SHP77 treated with DMSO at 0.1 percent for 48 hours (cell line): ENCODE data around the gene MLH1.
"Not testable (repeated sequence)": the region's sequence is repeated elsewhere in the genome, so short reads cannot be mapped to it uniquely, and the experiment has no call there.

ENCODE experiments used
- DNase-seq: peaks from one replicate; lab custom pipeline; 2025; lab: John Stamatoyannopoulos, UW

Gene MLH1

DNA sequence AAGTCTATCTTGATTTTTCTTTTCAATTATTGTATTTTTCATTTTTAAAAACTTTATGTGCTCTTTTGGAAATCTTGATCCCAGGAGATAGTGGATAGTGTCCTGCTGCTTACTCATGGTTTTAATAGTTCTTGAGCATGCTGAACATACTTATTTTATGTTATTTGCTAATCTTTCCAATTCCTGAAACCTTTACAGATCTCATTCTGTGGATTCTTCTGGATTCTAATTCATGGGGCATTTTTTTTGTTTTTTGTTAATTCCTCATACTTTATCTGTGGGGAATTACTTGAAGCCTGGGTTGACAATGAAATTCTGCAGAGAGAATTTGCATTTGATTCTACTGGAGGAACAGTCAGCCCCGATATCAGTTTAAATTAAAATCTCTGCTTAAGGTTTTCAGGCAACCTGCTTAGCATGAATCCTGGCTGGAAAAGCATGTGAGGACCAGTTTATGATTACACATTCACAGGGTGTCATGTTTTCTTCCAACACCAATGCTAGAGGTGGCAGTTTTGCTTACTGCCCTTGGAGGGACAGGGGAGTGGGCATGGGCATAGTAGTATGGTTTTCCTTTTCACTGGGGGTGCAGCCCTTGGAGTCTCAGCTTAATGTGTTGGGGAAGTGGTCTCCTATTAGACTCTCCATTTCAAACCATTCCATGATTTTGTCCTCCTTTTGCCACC is 46.0 kb downstream of the MLH1 start:
- DNase-seq, result no peak

DNA sequence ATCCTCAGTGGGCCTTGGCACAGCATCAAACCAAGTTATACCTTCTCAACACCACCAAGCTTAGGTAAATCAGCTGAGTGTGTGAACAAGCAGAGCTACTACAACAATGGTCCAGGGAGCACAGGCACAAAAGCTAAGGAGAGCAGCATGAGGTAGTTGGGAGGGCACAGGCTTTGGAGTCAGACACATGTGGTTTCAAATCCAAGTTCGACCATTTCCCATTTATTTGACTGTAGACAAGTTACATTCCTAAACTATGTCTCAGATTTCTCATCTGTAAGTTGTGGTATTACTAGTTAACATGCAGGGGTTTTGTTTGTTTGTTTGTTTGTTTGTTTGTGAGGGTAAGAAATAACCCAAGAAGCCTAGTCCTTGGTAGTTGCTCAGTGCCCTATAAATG is 46.9 kb downstream of the MLH1 start:
- DNase-seq, result no peak

DNA sequence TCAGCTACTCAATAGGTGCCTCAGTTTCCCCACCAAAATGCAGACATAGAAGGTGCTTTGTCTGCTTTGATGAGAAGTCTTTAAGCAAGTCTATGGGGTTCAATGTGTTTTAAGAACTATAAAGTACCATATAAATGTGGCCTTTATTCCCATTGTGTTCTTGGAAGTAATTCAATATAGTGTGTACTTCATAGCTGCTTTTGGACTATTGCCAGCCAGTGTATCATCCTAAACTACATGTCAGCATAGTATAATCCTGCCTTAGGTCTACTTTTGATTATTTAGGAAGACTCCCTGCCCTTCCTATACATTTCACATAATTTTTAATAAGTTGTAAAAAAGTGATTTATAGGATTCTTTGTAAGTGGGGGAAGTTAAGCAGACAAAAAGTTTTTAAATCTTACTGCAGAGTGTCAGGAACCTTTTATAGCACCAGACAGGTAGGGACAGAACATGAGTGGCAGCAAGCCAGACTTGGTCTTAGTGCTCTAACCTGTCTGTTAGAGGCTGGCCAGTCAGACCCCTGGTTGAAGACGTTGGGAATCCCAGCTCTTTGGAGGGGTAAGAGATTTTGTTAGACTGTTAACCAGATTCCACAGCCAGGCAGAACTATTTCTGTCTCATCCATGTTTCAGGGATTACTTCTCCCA is 48.4 kb downstream of the MLH1 start:
- no peak for DNase-seq

DNA sequence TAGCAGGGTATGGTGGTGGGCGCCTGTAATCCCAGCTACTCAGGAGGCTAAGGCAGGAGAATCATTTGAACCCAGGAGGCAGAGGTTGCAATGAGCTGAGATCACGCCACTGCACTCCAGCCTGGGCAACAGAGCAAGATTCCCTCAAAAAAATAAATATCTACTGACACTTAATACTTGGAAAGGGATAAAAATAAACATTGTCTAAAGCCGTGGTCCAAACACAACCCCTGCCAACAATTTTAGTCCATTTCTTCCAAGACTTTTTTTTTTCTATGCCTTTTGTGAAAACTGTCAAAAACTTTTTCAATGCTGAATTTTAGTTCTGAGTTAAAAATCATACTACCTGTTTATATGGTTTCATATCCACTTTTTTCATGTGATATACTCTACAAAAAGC is 49.4 kb downstream of the MLH1 start:
- not testable (repeated sequence) for DNase-seq

DNA sequence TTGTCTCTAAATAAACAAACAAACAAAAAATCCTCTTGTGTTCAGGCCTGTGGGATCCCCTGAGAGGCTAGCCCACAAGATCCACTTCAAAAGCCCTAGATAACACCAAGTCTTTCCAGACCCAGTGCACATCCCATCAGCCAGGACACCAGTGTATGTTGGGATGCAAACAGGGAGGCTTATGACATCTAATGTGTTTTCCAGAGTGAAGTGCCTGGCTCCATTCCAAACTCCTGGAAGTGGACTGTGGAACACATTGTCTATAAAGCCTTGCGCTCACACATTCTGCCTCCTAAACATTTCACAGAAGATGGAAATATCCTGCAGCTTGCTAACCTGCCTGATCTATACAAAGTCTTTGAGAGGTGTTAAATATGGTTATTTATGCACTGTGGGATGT is 57.0 kb downstream of the MLH1 start:
- DNase-seq, result no peak

DNA sequence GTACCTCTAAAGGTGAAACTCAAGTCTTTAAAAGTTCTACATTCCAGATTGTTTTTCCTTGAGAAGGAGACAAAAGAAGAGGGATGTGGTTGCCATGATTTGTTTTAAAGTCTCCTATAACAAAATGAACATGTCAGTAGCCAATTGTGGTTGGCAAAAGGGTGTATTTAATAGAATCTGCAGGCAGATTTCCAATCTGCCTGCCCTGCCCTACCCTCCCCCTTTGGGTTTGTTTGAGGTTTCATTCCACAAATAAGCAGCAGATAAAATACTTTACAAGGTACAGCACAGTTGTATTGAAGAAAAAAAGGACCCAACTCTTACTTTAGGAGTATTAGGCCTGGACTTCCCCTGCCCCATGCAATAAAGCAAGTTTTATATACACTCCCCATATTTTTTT is 59.5 kb downstream of the MLH1 start:
- DNase-seq, result no peak

DNA sequence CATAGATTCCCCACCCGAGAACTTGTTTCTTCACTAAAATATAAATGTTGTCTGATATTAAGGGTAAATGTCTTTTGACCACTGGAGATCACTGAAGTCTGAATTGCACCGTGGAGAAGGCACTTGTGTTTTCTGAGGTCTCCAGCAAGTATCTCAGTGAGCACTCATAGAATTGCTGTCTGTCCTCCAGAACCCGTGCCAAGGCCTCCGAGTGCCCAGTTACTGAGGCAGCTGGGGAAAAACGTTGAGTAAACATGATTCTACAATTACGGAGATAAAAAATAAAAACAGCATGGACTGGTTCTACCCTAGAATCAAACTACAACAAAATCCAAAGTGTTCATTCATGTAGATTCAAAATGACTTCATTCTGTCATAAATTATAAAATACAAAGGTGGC is 60.0 kb downstream of the MLH1 start:
- DNase-seq, result no peak

DNA sequence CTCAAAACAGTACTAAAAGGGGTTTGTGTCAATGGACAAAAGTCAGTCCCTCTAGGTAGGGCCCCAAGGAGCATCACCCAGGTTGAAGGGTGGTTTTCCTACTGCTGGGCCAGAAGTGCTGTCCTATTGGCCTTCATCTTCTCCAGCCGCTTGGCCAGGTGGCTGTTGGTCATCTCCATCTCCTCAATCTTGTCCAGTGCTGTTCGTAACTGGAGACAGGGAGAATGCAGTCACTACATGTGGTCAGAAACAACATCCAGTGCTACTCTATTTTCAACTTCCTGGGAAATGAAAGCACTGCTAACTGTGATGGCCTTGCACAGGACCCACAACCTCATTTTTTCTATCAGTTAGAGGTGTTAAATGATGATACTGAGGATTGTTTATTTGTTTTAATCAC is 60.4 kb downstream of the MLH1 start:
- no peak for DNase-seq

DNA sequence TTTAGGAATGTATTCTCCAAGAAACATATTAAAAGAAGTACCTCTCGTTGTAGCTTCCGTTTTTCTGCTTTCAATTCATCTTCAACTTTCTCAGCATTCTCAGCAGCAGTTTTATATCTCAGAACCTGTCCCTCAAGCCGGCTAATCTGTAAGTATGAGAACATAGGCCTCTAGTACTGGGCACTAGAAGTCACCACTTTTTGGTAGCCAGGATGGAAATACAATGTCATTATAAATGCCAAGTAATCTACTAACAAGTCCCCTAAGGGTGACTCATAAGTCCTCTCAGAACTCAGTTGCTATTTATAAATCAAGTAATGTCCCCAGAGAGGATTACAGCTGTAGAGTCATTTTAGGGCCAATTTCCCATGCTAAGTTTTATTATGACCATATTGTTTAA is 61.1 kb downstream of the MLH1 start:
- no peak for DNase-seq

DNA sequence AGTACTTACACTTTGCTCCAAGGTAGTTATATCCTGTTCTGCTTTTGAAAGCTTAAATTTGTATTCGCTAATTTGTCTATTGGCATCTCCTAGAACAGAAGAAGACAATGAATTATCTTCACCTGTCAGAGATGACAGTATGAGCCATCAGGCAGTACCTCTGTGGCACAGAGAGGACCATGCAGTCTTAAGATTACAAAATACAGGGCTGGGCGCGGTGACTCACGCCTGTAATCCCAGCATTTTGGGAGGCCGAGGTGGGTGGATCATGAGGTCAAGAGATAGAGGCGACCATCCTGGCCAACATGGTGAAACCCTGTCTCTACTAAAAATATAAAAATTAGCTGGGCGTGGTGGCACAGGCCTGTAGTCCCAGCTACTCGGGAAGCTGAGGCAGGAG is 61.8 kb downstream of the MLH1 start:
- DNase-seq, result not testable (repeated sequence)

DNA sequence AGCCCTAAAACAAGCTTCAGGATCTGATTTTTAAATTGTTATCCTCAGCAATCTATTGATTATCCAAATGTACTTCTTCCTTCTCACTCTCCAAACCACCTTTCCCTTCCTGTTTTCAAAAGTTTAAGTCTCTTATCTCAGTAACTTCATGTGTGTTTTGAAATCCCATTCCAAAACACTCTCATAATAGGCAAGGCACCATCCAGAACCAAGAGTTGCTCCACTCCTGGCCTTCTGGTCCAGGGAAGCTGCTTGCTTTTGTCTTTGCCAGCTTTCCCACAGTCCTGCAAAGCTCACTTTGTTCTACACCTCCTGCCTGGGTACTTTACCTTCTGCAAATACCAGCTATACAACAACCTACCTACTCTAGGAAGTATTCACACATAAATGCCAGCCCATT is 63.5 kb downstream of the MLH1 start:
- DNase-seq, result no peak

DNA sequence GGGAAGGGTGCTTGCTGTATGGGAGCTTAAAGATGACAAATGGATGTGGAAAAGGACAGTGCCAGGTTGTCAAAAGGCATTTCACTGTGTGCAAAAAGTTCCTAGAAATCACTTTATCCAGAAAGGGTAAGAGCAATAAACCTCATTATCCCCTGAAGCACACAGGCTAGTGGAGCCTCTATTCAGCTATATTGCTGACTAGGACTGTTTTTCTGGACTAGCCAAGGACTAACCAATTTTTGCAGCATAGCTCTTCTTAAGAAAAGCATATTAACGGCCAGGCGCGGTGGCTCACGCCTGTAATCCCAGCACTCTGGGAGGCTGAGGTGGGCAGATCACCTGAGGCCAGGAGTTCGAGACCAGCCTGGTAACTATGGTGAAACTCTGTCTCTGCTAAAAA is 64.8 kb downstream of the MLH1 start:
- DNase-seq, result no peak

DNA sequence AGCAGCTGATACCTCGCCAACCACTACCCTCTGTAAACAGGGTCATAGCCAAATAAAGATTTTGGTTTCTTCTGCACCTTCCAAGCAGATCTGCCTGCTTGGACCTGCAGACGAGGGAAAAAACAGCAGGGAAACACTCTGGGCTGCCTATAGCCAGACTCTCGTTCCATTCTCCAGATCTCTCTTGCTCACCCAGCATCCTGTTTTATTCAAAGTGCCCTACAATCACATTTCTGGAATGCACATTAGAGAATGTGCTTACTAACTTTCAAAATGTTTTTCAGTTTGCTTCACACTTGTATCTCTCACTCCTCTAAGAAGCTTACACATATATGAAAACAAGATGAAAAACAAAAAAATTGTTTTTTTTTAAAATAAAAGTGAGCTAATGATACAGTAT is 71.4 kb downstream of the MLH1 start:
- no peak for DNase-seq

DNA sequence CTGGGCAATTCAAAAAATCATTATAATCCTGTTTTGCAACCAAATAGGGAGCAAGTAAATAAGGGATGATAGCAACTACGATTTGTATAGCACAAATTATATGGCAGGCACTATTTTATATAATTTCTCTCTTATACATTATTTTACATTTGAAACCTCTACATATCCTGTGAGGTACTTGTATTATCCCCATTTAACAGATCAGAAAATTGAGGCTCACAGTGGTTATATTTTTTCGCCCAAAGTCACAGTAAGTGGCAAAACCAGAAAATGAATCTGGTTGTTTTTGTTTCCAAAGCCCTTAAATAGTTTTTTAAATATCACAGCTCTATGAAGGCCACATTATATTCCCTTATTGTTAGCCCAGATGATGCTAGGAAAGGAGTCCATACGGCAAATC is 74.3 kb downstream of the MLH1 start:
- DNase-seq, result no peak

DNA sequence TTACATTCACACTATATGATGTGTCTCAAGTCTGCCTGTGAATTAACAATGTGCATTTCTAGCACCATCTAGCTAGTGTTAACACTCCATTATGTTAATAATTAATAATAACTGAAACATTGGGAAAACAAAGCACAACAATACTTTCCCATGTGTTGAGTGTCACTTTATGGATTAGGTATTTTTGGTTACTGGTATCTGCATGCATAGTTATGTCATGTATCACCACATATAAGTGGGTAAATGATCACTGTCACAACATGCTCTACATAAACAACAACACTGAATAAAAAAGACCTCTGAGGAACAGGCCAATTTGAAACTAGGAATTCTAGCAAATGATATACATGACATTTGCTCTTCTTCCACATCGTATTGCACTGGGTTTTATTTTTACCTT is 74.7 kb downstream of the MLH1 start:
- no peak for DNase-seq

DNA sequence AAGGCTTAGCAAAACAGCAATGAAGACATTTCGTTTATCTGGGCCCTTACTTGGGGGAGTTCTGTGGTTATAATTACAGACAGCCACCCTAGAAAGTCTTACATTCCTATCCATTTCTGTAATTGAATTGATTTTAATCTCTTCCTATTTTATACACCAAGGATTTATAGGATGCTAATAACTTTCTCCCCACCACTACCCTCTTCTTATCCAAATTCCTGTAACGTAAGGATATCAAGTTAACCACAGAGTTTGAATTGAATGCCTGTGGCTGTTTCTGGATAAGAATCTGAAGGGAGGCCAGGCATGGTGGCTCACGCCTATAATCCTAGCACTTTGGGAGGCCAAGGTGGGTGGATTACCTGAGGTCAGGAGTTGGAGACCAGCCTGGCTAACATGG is 78.6 kb downstream of the MLH1 start:
- no peak for DNase-seq

DNA sequence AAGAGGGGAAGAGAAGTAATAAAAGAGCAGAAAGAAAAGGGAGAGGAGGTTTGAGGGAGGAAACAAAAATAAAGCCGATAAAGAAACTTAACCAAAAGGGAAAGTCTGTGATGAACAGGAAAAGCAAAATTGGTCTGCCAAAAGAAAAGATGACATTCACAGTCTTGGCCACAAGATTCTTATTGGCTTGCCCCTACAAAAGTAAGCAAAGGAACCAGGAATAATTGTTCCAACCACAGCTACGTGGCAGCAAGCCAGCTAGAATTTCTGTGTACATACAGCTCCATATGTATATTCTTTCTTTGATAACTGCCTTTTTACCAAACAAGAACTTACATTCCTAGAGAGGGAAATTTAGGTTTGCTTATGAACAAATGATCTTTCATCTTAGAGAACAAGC is 79.6 kb downstream of the MLH1 start:
- DNase-seq, result no peak

DNA sequence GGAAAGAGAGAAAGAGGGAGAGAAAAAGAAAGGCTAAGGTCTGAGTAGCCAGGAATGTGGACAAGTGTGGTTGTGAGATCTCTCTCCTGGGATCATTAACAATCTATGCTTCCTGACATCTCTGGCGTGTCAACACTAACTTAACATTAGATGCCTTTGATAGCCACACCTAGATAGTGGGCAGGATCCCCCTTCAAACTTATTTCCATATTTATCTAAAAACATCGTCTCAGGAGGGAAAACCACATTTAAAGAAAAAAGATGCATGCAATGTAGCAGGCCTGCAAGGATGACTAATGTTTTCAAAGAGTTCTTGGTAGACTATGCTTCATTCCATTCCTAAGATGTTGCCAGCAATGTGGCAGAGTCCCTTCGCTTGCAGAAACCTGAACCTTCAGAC is 80.9 kb downstream of the MLH1 start:
- DNase-seq, result no peak

DNA sequence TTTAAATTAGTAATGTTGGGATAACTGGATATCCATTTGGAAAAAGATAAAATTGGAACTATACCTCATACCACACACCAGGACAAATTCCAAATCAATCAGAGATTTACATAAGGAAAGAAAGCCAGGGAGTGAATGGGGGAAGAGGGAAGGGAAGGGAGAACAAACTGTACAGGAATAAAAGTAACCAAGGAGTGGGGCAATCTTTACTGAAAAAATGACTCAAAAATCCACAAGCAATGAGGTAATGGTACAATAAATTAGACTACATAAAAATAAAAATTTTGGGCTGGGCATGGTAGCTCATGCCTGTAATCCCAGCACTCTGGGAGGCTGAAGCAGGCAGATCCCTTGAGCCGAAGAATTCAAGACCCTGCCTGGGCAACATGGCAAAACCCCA is 82.6 kb downstream of the MLH1 start:
- no peak for DNase-seq

DNA sequence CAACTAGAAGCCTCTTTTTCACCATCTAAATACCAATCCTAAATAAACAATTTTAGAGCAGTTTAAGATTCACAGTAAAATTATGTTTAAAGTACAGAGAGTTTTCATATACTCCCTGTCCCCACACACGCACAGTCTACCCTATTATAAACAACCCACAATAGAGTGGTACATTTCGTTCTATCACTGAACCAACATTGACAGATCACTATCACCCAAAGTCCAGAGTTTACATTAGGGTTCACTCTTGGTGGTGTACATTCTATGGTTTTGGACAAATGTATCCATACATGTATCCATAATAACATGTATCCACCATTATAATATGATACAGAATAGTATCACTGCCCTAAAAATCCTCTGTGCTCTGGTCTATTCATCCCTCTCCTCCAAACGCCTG is 89.0 kb downstream of the MLH1 start:
- no peak for DNase-seq

DNA sequence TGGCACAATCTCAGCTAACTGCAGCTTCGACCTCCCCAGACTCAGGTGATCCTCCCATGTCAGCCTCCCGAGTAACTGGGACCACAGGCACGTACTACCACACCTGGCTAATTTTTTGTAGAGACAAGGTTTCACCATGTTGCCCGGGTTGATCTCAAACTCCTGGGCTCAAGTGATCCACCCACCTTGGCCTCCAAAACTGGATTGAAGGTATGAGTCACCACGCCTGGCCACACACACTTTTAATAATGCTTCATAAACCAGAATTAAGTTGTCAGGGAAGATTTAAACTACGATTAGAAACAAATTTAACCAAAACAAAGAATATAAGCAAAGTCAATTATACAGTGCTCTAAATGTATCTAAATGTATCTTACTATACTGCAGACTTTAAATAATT is 93.6 kb downstream of the MLH1 start:
- no peak for DNase-seq

DNA sequence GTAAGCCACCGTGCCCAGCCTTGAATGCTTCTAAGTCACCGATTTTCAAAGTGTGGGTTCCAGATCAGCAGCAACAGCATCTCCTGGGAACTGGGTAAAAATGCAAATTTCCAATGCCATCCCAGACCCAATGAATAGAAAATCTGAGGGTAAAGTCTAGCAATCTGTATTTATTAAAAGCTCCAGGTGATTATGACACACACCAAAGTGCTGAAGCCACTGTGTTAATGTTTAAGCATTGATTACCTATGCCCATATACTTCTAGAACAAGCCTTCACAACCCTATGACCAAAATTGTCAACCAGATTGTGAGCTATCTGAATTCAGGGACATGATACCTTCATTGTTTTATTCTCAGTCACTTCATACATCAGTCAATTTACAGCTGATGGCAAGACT is 94.6 kb downstream of the MLH1 start:
- DNase-seq, result no peak

DNA sequence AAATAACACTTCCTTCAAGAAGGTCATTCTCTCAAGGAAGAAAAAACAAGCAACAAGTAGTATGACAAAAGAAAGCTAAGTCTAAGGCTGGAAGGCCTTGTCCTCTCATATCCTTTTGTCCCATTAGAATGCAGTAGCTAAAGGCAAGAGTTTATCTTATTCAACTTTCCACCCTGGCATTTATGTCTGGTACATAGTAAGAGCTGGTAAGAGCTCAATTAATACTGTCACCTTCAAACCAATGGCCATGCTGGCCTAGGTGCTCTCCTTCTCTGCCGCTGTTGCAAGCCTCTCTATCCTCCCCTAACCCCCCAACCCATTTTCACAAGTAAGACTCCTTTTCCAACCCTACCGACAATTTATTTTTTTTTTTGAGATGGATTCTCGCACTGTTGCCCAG is 99.2 kb downstream of the MLH1 start:
- no peak for DNase-seq

DNA sequence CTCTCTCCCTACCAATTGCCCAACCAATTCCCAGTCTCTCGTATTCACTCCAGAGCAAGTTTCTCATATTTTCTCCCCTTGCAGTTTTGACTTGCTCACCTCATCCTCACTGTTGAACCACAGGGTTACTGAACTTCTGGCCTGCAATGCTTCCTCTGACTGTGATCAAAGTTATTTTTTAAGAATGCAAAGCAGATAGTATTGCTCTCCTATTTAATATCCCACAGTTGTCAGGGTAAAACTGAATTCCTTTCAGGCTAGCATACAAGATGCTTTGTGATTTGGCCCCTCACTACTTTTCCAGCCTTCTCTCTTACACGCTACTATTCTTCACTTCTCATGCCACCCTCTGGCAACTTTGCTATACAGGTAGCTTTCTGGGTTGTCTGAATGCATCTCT is 100.2 kb downstream of the MLH1 start:
- no peak for DNase-seq
